H1 (cell line): ENCODE data around the gene TTC22.

Source experiments
- CTCF ChIP-seq, 3 experiments: IDR thresholded peaks; 1 replicate in 2 of 3; 2 replicates in 1 of 3; pipeline versions ENCODE4 v1.5.1 to v1.6.1; 2011; ENCODE audit warnings: low read length in 3 of 3, mild to moderate bottlenecking in 3 of 3, inconsistent platforms in 2 of 3, low read depth in 1 of 3, moderate library complexity in 1 of 3; ENCODE audit not compliant: insufficient read depth in 1 of 3; ENCODE audit errors: control extremely low read depth in 1 of 3
- FOSL1 ChIP-seq: IDR thresholded peaks from 2 replicates; pipeline ENCODE4 v1.6.1; 2011; ENCODE audit warnings: mild to moderate bottlenecking, low read depth, low read length, moderate library complexity; ENCODE audit not compliant: insufficient read depth
- POLR2A ChIP-seq, 2 experiments: IDR thresholded peaks; 1 replicate in 1 of 2; 2 replicates in 1 of 2; pipeline ENCODE4 v1.6.1; 2011; ENCODE audit warnings: low read depth in 2 of 2, low read length in 2 of 2, mild to moderate bottlenecking in 2 of 2; ENCODE audit errors: control extremely low read depth in 1 of 2
- SP1 ChIP-seq: IDR thresholded peaks from 2 replicates; pipeline ENCODE4 v1.6.1; 2011; ENCODE audit warnings: low read depth, low read length
- SUZ12 ChIP-seq: fragments of 200-600 bp; sonication (generic); IDR thresholded peaks from 2 replicates; pipeline ENCODE4 v1.6.1; 2012; ENCODE audit warnings: mild to moderate bottlenecking, inconsistent platforms, low read length, moderate library complexity, mixed read lengths

GRCh38 chr1:54811066-54811465 is 9.9 kb upstream of the TTC22 start:
- TF ChIP-seq CTCF (IDR thresholded peaks at IDR 0.05; ENCODE audit: control extremely low read depth in 1 of 3, insufficient read depth in 1 of 3, low read depth in 1 of 3, low read length in 3 of 3) (no peak), POLR2A (IDR thresholded peaks at IDR 0.05; ENCODE audit: control extremely low read depth in 1 of 2, low read depth in 2 of 2, low read length in 2 of 2) (no peak), SP1 (no peak), SUZ12 (no peak), FOSL1 (no peak)
